ENCODE results near the gene FREM1. TPM values are rescaled to one million over a fixed set of nuclear protein-coding genes. Genes with fewer than 3 reads are reported as not detected.
A peak's percentile ranks its signal among the peaks of the same experiment; 100 is the strongest.

The FREM1 gene
- total RNA-seq, 1 donor from 2014 or later: 1.7 TPM

DNA sequence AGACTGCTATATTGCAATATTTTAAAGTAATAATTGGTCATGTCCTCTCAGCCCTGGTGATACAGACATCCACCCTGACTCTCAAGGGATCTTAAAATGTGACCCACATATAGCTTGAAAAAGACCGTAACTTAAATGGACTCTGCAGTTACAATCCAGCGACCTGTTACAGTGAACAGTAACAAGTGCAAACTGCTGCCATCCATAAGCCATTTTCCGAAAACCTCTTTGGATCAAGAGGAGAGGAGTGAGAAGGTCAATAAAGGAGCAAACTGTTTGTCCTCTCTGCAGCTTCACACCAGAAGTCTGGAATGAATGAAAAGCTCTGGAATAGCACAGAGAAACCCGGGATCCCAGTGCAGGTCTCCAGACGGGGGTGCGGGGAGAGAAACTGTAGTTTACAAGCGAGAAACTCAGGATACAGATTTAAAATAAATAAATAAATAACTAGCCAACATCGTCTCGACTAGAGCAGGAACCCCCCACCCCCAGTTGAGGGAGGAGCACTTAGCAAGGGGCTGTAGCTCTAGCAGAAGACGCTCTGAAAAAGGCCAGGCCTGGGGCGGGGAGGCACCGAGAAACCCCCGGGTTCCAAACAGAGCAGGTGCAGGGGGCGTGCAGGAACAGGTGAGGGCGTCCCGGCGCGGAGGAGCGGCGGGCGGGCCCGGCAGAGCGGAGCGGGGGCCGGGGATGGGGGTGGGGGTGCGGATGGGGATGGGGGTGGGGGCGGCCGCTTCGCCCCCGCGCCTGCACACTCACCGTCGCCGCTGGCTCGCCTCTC lies 217.6 kb downstream of the FREM1 start:
- DNase-seq: no peak
- H3K27ac Mint-ChIP-seq (ENCODE audit: unreplicated experiment): peak overlapping the region; percentile 81
- TF ChIP-seq, protein P1, sequence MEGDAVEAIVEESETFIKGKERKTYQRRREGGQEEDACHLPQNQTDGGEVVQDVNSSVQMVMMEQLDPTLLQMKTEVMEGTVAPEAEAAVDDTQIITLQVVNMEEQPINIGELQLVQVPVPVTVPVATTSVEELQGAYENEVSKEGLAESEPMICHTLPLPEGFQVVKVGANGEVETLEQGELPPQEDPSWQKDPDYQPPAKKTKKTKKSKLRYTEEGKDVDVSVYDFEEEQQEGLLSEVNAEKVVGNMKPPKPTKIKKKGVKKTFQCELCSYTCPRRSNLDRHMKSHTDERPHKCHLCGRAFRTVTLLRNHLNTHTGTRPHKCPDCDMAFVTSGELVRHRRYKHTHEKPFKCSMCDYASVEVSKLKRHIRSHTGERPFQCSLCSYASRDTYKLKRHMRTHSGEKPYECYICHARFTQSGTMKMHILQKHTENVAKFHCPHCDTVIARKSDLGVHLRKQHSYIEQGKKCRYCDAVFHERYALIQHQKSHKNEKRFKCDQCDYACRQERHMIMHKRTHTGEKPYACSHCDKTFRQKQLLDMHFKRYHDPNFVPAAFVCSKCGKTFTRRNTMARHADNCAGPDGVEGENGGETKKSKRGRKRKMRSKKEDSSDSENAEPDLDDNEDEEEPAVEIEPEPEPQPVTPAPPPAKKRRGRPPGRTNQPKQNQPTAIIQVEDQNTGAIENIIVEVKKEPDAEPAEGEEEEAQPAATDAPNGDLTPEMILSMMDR (IDR thresholded peaks at IDR 0.05; ENCODE audit: partially characterized antibody, unreplicated experiment): no peak

DNA sequence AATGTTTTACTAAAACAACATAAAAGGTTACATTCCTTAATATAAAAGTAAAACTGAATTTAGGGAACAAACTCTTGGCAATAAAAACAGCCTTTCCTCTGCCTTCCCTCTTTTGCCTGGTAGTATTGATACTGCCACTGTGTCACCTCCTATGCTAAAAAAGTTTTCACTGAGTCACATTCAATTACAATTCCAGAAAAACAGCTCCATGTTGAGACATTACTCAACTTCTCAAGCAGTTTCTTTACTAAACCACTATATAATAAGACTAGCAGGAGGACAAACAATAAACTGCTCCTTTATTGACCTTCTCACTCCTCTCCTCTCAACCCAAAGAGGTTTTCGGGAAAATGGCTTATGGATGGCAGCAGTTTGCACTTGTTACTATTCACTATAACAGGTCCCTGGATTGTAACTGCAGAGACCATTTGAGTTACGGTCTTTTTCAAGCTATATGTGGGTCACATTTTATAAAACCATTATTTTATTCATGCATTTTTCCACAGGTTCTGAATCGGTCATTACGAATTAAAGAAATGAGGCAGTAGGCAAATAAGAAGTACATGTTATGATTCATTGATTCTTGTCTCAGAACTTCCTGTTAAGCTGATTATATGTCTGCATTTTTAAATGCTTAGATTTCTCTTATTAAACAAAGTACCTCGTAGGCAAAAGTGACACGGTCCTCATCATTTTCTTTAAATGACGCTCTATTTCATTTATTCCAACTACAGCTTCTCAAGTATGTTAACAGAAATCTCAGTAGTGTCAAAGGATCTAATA lies 219.1 kb downstream of the FREM1 start:
- Mint-ChIP-seq H3K36me3 (ENCODE audit: unreplicated experiment) (no peaks in the 10 kb centered on the region), H3K27me3 (ENCODE audit: unreplicated experiment) (peaks cover 5% of the 10 kb centered on the region), H3K4me1 (ENCODE audit: low read depth, unreplicated experiment) (peaks cover 6% of the 10 kb centered on the region), H3K9me3 (ENCODE audit: unreplicated experiment) (peaks cover 4% of the 10 kb centered on the region), H3K4me3 (ENCODE audit: unreplicated experiment) (no peak overlapping the region), H3K27ac (ENCODE audit: unreplicated experiment) (no peak overlapping the region)
- no peak for DNase-seq
- TF ChIP-seq, protein P1 (IDR thresholded peaks at IDR 0.05; ENCODE audit: partially characterized antibody, unreplicated experiment): no peak

More for the DNA sequence above, 217.6 kb downstream of the FREM1 start:
- Mint-ChIP-seq H3K36me3 (ENCODE audit: unreplicated experiment) (no peaks in the 10 kb centered on the region), H3K9me3 (ENCODE audit: unreplicated experiment) (peaks cover 4% of the 10 kb centered on the region), H3K27me3 (ENCODE audit: unreplicated experiment) (peaks cover 5% of the 10 kb centered on the region), H3K4me3 (ENCODE audit: unreplicated experiment) (peak overlapping the region; percentile 98), H3K4me1 (ENCODE audit: low read depth, unreplicated experiment) (peaks cover 6% of the 10 kb centered on the region)

DNA sequence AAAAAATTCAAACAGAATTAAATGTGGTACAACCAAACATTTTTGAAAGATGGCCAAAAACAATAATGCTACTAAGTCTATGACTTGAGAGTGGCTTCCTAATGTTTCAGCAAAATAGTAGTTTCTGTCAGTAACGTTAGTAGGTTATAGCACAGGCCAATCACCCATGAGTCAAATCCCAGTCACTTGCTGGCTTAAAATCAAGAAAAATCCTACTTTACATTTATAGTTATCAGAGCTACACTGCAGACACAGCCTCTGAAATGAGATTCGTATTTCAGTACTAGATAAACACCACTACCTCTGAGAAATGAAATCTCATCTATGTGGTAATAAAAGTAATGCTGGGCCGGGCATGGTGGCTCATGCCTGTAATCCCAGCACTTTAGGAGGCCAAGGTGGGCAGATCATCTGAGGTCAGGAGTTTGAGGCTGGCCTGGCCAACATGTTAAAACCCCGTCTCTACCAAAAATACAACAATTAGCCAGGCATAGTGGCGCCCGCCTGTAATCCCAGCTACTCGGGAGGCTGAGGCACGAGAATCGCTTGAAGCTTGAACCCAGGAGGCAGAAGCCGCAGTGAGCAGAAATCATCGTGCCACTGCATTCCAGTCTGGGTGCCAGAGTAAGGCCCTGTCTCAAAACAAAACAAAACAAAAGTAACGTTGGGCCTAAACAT lies 223.0 kb downstream of the FREM1 start:
- Mint-ChIP-seq H3K36me3 (ENCODE audit: unreplicated experiment) (peaks cover 6% of the 10 kb centered on the region), H3K4me3 (ENCODE audit: unreplicated experiment) (no peak overlapping the region), H3K27me3 (ENCODE audit: unreplicated experiment) (no peaks in the 10 kb centered on the region), H3K4me1 (ENCODE audit: low read depth, unreplicated experiment) (no peaks in the 10 kb centered on the region), H3K9me3 (ENCODE audit: unreplicated experiment) (peaks cover 2% of the 10 kb centered on the region), H3K27ac (ENCODE audit: unreplicated experiment) (no peak overlapping the region)
- TF ChIP-seq, protein P1 (IDR thresholded peaks at IDR 0.05; ENCODE audit: partially characterized antibody, unreplicated experiment): no peak
- DNase-seq: no peak

DNA sequence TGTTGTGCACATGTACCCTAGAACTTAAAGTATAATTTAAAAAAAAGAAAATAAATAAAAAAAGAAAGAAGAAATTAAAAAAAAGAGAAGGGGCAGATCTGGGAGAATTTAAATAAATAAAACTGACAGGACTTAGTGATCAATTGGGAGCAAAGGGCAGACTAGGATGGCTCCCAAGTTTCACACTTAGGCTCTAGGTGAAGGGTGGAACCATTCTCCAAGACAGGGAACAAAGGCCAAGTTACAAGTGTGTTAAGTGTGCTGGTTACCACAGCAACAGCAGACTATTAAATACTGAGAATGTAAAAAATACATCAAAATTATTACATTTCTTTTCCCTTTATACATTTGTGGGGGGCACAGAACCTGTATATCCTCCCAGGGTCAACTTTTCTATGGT lies 224.1 kb downstream of the FREM1 start:
- Mint-ChIP-seq H3K36me3 (ENCODE audit: unreplicated experiment) (peaks cover 10% of the 10 kb centered on the region), H3K9me3 (ENCODE audit: unreplicated experiment) (peaks cover 2% of the 10 kb centered on the region), H3K4me3 (ENCODE audit: unreplicated experiment) (no peak overlapping the region), H3K4me1 (ENCODE audit: low read depth, unreplicated experiment) (no peaks in the 10 kb centered on the region), H3K27me3 (ENCODE audit: unreplicated experiment) (no peaks in the 10 kb centered on the region), H3K27ac (ENCODE audit: unreplicated experiment) (no peak overlapping the region)
- TF ChIP-seq, protein P1 (IDR thresholded peaks at IDR 0.05; ENCODE audit: partially characterized antibody, unreplicated experiment): no peak
- DNase-seq: no peak

Other genes starting within 250 kb of the FREM1 start
- gene ZDHHC21, start 217.0 kb downstream of the FREM1 start, total RNA-seq (ENCODE audit: unreplicated experiment): 15.2 TPM
- gene CER1, start 187.7 kb downstream of the FREM1 start, total RNA-seq (ENCODE audit: unreplicated experiment): 3.0 TPM